GM10266 (cell line): ENCODE data around the gene ETNK2.

Experiments
- DNase-seq: peaks from one replicate; pipeline ENCODE4 v3.0.0; 2012; ENCODE audit errors: extremely low spot score
- TF ChIP-seq, protein P1 (sequence below): IDR thresholded peaks from 2 replicates; pipeline ENCODE4 v1.5.1; 2012; ENCODE audit warnings: mild to moderate bottlenecking, low read depth; ENCODE audit not compliant: control insufficient read depth, insufficient read depth; ENCODE audit errors: missing control alignments

ETNK2 gene

DNA sequence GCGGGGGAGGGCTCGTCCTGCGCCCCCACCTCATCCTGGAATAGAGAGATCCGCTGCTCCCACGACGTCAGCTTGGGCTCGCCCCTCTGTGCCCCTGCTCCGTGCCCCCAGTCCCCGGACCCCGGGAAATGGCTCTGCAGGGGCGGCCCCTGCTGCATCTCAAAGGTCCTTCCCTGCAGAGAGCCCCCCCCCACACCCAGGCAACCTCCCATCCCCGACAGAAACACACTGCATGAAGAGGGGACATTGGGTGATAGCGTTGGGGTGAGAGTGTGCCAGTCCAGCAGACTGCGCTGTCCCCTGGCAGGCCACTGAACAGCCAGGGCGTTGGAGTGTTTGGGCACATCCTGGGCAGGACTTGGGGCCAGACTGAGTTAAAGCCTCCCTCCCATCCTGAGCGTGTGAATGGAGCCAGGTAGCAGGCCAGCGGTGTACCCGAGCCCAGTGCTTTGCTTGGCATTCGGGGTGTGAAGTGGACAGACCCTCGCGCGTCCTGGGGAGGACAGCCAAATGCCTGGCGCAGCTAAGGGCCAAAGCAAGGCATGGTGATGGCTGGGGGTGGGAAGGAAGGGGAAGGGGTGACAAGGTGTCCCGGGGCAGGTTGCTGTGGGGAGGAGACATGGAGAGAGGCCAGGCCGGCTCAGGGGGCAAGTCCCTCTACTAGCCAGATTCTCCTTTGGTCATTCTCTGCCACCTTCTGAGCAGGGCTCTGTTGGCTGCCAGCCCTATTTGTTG, 633 bp upstream of the ETNK2 start:
- DNase-seq = no peak
- TF ChIP-seq, protein P1, sequence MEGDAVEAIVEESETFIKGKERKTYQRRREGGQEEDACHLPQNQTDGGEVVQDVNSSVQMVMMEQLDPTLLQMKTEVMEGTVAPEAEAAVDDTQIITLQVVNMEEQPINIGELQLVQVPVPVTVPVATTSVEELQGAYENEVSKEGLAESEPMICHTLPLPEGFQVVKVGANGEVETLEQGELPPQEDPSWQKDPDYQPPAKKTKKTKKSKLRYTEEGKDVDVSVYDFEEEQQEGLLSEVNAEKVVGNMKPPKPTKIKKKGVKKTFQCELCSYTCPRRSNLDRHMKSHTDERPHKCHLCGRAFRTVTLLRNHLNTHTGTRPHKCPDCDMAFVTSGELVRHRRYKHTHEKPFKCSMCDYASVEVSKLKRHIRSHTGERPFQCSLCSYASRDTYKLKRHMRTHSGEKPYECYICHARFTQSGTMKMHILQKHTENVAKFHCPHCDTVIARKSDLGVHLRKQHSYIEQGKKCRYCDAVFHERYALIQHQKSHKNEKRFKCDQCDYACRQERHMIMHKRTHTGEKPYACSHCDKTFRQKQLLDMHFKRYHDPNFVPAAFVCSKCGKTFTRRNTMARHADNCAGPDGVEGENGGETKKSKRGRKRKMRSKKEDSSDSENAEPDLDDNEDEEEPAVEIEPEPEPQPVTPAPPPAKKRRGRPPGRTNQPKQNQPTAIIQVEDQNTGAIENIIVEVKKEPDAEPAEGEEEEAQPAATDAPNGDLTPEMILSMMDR = no peak

DNA sequence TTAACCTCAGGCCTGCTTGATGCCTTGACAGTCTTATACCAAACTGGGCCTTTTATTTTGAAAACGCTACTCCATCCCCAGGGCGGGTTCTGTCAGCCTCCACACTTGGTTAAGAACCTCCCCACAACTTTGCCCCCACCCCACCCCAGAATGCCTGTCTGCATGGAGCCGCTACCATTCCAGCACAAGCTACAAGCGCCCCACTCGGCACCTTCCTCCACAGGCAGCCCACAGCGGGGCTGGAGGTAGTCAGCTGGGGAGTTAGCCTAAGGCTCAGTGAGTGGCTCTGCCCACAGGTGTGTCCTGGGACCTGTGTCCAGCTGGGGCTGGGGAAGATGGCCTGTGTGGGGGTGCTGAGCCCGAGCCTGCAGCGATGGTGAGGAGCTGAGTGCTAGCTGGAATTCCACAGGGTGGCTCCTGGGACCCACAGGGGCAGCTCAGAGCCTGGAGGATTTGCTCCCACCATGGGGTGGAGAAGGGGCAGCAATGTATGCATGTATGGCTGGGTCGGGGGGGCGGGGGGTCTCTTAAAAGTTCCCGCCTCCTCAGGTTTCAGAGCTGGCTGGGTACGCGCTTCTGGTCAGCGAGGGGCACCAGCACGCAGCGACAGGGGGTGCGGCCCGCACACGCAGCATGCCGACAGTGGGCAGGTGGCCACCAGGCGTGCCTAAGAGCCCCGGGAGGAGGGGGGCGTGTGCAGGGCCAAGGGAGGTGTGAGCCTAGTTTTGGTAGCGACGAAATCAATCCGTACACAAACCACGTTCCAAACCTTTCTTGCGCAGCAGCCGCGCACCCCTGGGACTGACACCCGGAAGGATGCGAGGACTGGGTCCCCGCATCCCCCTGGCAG, 917 bp downstream of the ETNK2 start:
- TF ChIP-seq, protein P1 = no peak
- DNase-seq = no peak

DNA sequence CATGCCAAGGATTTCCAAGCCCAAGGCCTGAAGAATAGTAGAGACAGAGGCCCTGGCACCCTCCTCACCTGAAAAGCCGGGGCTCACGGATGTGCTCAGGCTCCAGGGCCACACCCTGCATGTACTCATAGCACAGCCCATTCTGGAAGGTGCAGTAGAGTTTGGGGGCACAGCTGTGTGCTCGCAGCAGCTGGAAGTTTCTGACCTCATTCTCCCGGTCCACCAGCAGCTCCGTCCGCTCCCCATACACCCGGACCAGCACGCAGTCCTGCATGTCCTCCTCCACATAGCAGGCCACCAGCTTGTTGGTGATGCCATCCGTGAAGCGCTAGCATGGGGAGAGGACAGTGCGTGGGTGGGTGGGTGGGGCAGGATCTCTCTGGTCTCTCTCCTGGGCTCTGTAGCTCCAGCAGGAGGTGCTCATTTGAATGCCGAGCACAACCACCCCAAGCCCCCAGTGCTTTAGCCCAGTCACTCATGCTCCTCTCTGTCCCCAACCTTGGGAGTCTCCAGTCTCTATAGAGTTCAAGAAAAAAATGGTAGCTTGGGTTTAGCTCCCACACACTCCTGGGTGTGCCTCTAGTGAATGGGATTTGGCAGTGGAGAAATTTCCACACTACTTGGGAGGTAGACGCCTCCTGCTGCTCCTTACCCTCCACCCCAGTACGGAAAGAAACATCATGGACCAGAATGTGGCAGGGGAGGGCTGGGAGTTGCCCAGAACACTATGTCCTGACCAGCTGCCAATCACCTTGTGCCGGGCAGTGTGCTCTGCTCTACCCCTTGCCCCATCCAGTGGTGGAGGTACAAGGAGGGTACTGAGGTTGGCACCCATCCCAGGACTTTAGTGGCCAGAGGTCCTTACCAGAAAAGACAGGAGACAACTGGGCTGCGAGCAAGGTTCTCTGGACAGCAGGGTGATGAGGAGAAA, 1.9 kb downstream of the ETNK2 start:
- DNase-seq = no peak
- TF ChIP-seq, protein P1 = no peak

DNA sequence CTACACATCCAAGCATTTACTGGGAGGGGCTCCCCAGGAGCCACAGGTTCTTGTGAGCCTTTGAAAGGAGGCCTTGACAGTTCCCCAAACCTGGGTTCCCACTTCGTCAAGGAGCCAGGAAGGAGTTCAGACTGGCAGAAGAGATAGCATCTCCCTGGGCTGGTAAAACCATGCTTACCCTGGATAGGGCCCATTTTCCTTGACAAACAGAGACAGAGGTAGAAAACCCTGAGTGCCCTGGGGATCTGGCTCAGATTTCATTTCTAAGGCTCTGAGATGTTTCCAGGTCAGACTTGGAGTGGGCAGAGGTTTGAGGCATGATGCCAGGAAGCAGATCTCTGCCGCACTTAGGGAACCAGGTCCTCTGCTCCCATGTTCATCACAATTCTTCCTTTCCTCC, 2.7 kb downstream of the ETNK2 start:
- no peak for DNase-seq
- TF ChIP-seq, protein P1 = no peak

DNA sequence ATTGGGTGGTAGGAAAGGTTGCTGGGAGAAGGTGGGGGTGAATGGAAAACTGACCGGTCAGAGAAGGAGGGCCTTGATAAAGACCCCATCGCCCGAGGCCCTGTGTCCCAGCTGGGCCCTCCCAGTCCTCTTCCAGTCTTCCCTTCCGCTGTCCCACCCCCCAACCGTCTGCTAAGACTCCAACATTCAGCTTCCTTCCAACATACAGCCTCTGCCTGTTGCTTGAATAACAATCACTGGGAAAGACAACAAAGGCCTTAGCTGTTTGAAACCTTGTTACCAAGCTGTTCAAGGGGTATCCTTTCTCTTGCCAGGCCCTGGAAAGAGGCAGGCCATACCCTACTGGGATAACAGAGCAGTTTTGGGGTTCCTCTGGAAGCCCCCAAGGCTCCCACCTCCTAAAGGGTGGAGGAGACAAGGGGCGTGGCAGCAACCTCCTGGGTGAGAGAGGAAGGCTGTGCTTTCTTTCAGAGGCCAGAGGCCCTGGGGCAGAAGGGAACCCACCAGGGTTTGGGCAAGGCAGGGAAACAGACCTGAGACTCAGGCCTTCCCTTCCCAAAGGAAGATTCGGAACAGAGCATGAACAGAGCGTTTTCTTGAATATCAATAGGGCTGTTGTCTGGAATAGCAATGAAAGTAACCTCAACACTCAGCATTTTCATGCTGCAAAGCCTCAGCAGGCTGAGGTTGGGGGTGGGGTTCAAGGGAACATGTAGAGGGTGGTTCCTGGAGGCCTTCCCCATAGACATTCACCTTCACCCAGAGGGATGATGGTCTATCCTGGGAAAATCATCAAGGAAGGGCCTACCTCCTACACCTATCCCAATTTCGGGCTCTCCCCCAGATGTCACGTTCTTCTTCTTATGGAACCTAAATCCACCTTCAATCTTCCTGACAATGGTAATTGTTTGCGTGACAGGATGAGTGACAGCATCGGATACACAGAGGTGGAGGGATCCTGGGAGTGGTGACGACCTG, 4.1 kb downstream of the ETNK2 start:
- TF ChIP-seq, protein P1 = no peak
- DNase-seq = no peak

DNA sequence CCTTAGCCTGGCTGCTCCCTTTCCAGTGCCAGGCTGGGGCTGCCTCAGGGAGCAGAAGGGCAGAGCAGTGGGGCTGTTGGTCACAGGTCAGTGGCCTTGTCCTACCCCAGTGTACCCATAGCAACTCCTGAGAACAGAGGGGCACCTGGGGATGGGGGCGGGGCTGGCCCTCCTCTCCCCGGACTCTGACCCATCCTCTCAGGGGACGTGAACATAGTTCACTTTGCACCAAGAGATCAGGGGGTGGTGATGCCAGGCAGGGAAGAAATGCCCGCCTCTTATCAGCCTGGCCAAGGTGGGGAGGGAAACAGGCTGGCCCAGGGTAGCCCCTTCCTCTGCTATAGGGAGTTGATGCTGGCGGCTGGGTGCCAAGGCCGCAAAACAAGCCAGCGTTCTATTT, 4.9 kb downstream of the ETNK2 start:
- no peak for DNase-seq
- TF ChIP-seq, protein P1 = no peak
